Measurements from ENCODE around the gene MPHOSPH9.

The MPHOSPH9 gene

DNA sequence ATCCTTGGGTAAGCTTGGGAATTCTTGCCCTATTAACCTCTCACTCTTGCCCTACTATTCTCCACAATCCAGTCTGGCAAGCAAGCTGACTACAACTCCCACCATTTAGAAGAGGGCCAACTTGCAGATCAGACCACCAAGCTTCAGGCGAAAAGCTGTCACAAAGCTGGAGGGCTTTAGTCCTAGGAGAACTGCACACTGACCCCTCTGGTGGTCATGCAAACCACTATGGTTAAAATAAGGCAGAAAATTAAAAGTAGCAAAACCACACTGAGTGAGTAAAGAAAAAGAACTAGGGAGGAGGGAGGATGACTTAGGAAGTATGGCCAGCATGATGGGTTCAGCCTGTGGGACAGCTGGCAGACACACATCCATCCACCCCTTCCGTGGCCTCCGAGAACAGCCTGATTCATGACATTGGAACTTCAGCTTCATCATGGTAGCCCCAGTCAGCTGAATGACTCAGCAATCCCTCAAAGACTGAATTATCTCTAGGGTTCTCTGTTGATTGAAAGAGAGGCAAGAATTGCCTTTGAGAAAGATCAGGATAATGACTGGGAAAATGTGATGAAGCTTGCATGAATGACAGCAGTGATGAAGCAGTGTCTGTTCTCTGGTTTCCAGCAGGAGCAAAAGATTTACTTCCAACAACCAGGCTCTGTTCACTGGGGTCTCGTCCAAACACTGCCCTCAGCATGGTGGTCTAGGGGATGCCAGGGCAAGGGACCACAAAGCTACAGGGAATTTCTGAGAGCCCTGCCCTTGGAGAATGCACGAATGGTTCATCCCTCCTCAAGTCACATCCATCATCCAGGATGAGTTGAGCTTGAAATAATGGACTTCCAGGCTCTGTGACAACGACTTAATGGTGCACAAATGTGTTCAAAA is 106.4 kb downstream of the MPHOSPH9 start:
- no peak for DNase-seq

DNA sequence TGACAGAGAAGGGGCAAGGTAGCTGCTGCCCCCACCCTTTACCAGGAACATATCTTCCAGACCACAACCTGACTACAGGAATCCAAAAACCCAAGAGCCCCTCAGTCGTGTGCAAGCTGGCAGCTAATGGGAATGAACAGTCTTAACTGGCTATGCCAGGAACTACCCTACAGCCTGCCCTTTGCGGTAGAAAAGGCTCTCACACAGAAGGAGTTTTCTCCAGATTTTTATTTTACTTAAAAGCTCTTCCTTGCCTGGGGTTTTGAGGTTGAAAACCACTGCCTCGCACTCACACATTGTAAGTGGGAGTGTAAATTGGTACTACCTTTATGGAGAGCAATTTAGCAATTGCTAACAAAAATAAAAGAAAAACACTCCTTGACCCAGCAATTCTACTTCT is 110.3 kb downstream of the MPHOSPH9 start:
- no peak for DNase-seq

DNA sequence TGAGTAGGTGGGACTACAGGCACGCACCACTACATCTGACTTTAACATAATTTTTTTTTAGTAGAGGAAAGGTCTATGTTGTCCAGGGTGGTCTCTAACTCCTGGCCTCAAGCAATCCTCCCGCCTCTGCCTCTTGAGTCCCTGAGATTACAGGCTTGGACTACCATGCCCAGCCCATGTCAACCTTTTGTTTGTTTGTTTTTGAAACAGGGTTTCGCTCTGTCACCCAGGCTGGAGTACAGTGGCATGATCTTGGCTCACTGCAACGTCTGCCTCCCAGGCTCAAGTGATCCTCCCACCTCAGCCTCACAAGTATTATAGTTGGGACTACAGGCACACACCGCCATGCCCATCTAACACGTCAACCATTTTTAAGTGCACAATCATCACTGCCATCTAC is 111.3 kb downstream of the MPHOSPH9 start:
- no peak for DNase-seq

- DNase-seq = no peak
These were observed 112.3 kb downstream of the MPHOSPH9 start for GRCh38 chr12:123120452-123121166.

GRCh38 chr12:123119808-123120207 is 113.1 kb downstream of the MPHOSPH9 start:
- DNase-seq = no peak

DNA sequence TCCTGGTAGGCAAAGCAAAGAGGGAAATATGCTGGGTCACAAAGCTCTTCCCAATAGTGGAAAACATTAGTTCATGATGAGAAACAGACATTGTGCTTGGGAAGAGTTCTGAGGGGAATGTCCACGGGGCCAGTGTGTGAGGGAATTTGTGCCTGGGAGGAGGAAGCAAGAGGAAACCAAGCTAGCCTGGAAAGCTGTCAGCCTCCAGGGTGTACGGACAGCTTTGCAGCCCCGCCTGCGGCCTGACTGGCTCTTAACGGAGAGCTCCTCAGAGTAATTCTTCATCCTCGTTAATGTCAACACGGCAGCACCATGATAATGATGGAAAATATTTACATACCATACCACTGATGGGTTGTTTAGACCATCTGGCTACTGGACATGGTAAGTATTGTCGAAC is 114.4 kb downstream of the MPHOSPH9 start:
- DNase-seq = no peak

- DNase-seq = no peak
These were observed 117.4 kb downstream of the MPHOSPH9 start for GRCh38 chr12:123115409-123116121.

DNA sequence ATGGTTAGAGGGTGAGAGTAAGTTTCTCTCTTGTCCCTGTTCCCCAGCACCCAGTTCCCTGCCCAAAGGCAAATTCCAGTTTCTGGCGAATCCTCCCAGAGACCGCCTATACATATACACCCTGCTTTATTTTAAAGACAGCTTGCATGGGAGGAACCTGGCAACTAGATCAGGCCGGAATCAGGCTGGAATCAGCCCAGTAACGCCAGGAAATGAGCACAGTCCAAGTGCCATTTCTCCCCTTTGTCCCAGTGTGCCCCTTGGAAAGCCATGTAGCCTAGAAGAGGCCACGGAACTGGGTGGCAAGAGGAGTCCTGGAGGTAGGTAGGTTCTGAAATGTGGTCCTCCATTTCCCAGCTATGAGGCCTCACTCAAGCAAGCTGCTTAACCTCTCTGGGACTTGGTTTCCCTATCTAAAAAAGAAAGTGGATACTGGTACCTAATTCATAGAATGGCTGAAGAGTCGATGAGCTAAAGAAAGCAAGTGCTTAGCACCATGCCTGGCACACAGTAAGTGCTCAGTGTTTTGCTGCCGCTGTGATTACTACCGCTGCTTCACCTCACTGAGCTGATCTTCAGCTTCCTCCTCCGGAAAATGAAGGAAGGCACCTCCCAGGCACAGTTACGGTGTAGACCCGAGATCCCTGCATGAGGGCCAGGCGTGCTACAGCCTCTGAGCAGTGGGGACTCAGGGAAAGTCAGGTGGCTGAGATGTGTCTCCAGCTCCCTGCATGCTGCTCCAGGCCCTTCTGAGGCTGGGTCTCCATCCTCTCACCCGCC is 118.4 kb downstream of the MPHOSPH9 start:
- no peak for DNase-seq

GRCh38 chr12:123113026-123113425 is 119.9 kb downstream of the MPHOSPH9 start:
- no peak for DNase-seq

DNA sequence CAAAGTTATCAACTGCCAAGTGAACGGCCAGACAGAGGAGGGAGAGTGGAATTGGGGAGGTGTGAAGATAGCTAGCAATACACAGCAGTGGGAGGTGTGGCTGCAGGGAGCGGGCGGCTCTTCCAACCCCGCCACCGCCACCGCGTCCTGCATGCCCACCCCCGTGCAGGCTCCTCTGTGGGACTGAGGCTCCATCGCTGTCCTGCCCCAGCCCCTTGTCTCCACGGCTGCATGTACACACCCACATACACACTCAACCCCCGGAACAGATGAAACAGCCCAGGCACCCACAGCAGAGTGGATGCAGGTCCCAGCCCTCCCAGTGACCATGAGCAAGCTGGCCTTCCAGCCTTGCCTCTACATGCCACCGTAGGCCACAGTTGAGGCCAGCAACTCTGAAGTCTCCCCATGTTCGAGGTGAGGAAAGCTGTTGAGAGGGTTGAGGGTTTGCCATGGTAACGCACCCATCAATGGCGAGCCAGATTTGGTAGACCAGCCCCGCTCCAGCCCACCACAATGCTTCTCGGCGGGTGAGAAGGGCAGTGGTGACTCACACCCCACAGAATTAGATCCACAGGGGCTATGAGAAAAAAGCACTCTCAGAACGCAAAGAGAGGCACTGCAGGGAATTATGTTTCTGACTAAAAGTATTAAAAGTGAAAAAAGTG is 121.3 kb downstream of the MPHOSPH9 start:
- no peak for DNase-seq

GRCh38 chr12:123109319-123109772 is 123.6 kb downstream of the MPHOSPH9 start:
- DNase-seq = no peak

GRCh38 chr12:123108682-123109066 is 124.3 kb downstream of the MPHOSPH9 start:
- no peak for DNase-seq

DNA sequence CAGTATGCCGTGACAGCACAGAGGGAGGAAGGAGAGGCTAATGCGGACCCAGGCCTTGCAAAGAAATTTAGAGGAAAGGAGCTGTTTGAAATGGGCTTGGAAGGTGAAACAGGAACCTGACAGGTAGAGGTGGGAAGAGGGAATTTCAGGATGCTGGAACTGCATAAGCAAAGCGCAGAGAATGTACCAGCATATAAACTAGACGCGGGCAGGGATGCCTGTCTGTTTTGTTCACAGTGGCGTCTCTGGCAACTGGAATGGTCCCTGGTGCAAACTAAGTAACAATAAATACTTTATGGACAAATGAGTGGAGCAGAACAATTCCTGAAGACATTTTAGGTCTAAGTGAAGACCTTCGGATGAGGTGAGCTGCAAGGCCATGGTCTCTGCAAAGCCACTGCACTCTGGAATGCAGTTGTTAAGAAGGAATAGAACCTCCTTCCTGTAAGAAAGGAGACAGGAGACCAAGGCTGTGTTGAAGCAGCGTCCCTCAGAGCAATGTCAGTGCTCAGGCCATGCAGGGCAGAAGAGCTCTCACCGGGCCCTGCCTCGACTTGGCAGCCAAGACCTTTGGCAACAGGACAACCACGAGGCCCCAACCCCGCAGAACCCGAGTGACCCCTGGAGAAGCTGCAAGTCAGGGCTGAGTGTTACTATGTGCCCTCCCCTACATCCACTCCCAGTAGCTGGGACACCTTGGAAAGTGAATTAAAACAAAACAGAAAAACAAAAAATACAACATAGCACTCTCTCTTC is 124.8 kb downstream of the MPHOSPH9 start:
- no peak for DNase-seq

- DNase-seq = peak; percentile 17 to 31
These were observed 126.1 kb downstream of the MPHOSPH9 start for GRCh38 chr12:123106640-123107359.

GRCh38 chr12:123105211-123105826 is 127.6 kb downstream of the MPHOSPH9 start:
- no peak for DNase-seq

- no peak for DNase-seq
These were observed 128.1 kb downstream of the MPHOSPH9 start for GRCh38 chr12:123104809-123105208.
